A549 (cell line): ENCODE data around the gene SV2A. TPM values are rescaled to one million over a fixed set of nuclear protein-coding genes. Genes with fewer than 3 reads are reported as not detected.

Source experiments
- ATAC-seq, 2 experiments: fragments of 200-7000 bp in 1 of 2; fragments of >200 bp in 1 of 2; cut with Nextera tagmentation in 1 of 2; cut with Tn5 transposase in 1 of 2; 3 replicates each; pipeline versions ENCODE4 v1.8.0 to v1.9.1; 2018 to 2020; ENCODE audit warnings: mild to moderate bottlenecking in 1 of 2, moderate library complexity in 1 of 2
- CTCF ChIA-PET: fragments of 300-600 bp; sonication (Branson Sonifier 250); formaldehyde crosslinking; extraction: SDS; loops from one replicate; lab custom pipeline; 2021; ENCODE audit warnings: antibody characterized with exemption, inconsistent platforms; lab: Yijun Ruan, JAX
- POLR2A ChIA-PET: fragments of 350-600 bp; formaldehyde crosslinking; extraction: SDS; loops from one replicate; lab custom pipeline; 2021; ENCODE audit warnings: antibody characterized with exemption, inconsistent platforms; lab: Yijun Ruan, JAX
- DNase-seq, 2 experiments: peaks; one replicate each; pipeline versions ENCODE4 v3.0.0 to v3.0.0-alpha.2; 2011 to 2016; ENCODE audit warnings: low read depth in 1 of 2, low spot score in 1 of 2
- FAIRE-seq: peaks from 2 replicates; lab custom pipeline; 2011; peaks lifted over from hg19 to GRCh38; lab: Jason Lieb, UNC
- H3K27ac ChIP-seq, 2 experiments: fragments of >200 bp; sonication (Bioruptor Twin); formaldehyde crosslinking; 3 replicates each; pipeline ENCODE4 v1.5.1; 2016 to 2017
- H3K4me1 ChIP-seq: fragments of >200 bp; sonication (Bioruptor Twin); formaldehyde crosslinking; 3 replicates; pipeline ENCODE4 v1.6.1; 2016
- H3K4me2 ChIP-seq: fragments of >200 bp; sonication (Bioruptor Twin); formaldehyde crosslinking; 3 replicates; pipeline ENCODE4 v1.6.1; 2016
- H3K4me3 ChIP-seq: fragments of >200 bp; sonication (Bioruptor Twin); formaldehyde crosslinking; 3 replicates; pipeline ENCODE4 v1.5.1; 2016
- H3K9me3 ChIP-seq: fragments of >200 bp; sonication (Bioruptor Twin); formaldehyde crosslinking; 3 replicates; pipeline ENCODE4 v1.6.1; 2016
- ATOH8 ChIP-seq: fragments of 250-450 bp; sonication (Bioruptor Pico); IDR thresholded peaks from 2 replicates; pipeline ENCODE4 v1.5.0; 2020; ENCODE audit warnings: low read depth, mild to moderate bottlenecking, moderate library complexity
- ELK1 ChIP-seq: fragments of 150-350 bp; IDR thresholded peaks from 2 replicates; pipeline ENCODE4 v1.6.1; 2014; ENCODE audit warnings: low read depth, mild to moderate bottlenecking, low read length
- EP300 ChIP-seq, 2 experiments: fragments of >200 bp; sonication (Bioruptor Twin); formaldehyde crosslinking; IDR thresholded peaks; 2 replicates in 1 of 2; 3 replicates in 1 of 2; pipeline ENCODE4 v1.6.1; 2016 to 2017
- FOSB ChIP-seq: fragments of 250-450 bp; sonication (Bioruptor Pico); IDR thresholded peaks from 2 replicates; pipeline ENCODE4 v1.5.0; 2020; ENCODE audit warnings: mild to moderate bottlenecking, moderate library complexity
- GATA3 ChIP-seq: IDR thresholded peaks from 2 replicates; pipeline ENCODE4 v1.6.1; 2012; ENCODE audit warnings: borderline replicate concordance
- HES2 ChIP-seq: fragments of >200 bp; sonication (Bioruptor Twin); formaldehyde crosslinking; IDR thresholded peaks from 2 replicates; pipeline ENCODE4 v1.6.1; 2016
- HEYL ChIP-seq: fragments of 250-450 bp; sonication (Bioruptor Pico); IDR thresholded peaks from 2 replicates; pipeline ENCODE4 v1.8.0; 2021; ENCODE audit warnings: mild to moderate bottlenecking, moderate library complexity
- HOXB13 ChIP-seq: fragments of 250-450 bp; sonication (Bioruptor Pico); IDR thresholded peaks from 2 replicates; pipeline ENCODE4 v1.5.0; 2020; ENCODE audit warnings: low read depth, mild to moderate bottlenecking, moderate library complexity
- JUNB ChIP-seq: fragments of >200 bp; sonication (Bioruptor Twin); formaldehyde crosslinking; IDR thresholded peaks from 2 replicates; pipeline ENCODE4 v1.6.1; 2016
- KDM1A ChIP-seq: fragments of 200-600 bp; sonication (generic); IDR thresholded peaks from 2 replicates; pipeline ENCODE4 v1.6.1; 2016; ENCODE audit warnings: low read depth, mild to moderate bottlenecking
- KDM5A ChIP-seq: fragments of 200-600 bp; sonication (generic); IDR thresholded peaks from 2 replicates; pipeline ENCODE4 v1.6.1; 2016; ENCODE audit warnings: antibody characterized with exemption, mild to moderate bottlenecking
- MAZ ChIP-seq: fragments of 150-350 bp; IDR thresholded peaks from 2 replicates; pipeline ENCODE4 v1.6.1; 2014; ENCODE audit warnings: antibody characterized with exemption, low read depth, low read length, borderline replicate concordance
- NPAS2 ChIP-seq: fragments of 250-450 bp; sonication (Bioruptor Pico); IDR thresholded peaks from 2 replicates; pipeline ENCODE4 v1.8.0; 2022; ENCODE audit warnings: mild to moderate bottlenecking, moderate library complexity, borderline replicate concordance
- NR3C1 ChIP-seq: fragments of >200 bp; sonication (Bioruptor Twin); formaldehyde crosslinking; IDR thresholded peaks from 3 replicates; pipeline ENCODE4 v1.6.1; 2017
- RAD21 ChIP-seq, 2 experiments: fragments of >200 bp in 1 of 2; sonication (Bioruptor Twin) in 1 of 2; formaldehyde crosslinking in 1 of 2; IDR thresholded peaks in 1 of 2; conservative IDR thresholded peaks in 1 of 2; 2 replicates in 1 of 2; 3 replicates in 1 of 2; pipeline ENCODE4 v1.6.1; 2012 to 2018; ENCODE audit warnings: inconsistent platforms in 1 of 2
- RCOR1 ChIP-seq: fragments of 150-350 bp; IDR thresholded peaks from 2 replicates; pipeline ENCODE4 v1.6.1; 2014; ENCODE audit warnings: antibody characterized with exemption, low read length, low read depth
- REST ChIP-seq: fragments of 200-600 bp; sonication (generic); IDR thresholded peaks from 2 replicates; pipeline ENCODE4 v1.6.1; 2016; ENCODE audit warnings: antibody characterized with exemption, mild to moderate bottlenecking, moderate library complexity
- TFCP2L1 ChIP-seq: fragments of 250-450 bp; sonication (Bioruptor Pico); IDR thresholded peaks from 2 replicates; pipeline ENCODE4 v1.5.0; 2021; ENCODE audit warnings: mild to moderate bottlenecking
- TP53 ChIP-seq: fragments of 250-450 bp; sonication (Bioruptor Pico); IDR thresholded peaks from 2 replicates; pipeline ENCODE4 v1.5.0; 2021; ENCODE audit warnings: mild to moderate bottlenecking, moderate library complexity
- USF2 ChIP-seq: fragments of 450-650 bp; IDR thresholded peaks from 2 replicates; pipeline ENCODE4 v1.6.1; 2014; ENCODE audit warnings: antibody characterized with exemption
- WGBS: methylation state at CpG from one replicate; pipeline ENCODE4 v1.1.6; 2017; ENCODE audit errors: missing lambda C conversion rate; 5-methylcytosine and 5-hydroxymethylcytosine counted together
- polyA minus RNA-seq: library from RNA; depleted of rRNA, polyadenylated mRNA; stranded (reverse); fragments of >200 nt; gene quantifications from 2 replicates; pipeline ENCODE4 v1.2.3, GENCODE V29; 2011; rRNA and poly(A)+ RNA removed
- polyA plus RNA-seq, 4 experiments: library from polyadenylated mRNA; depleted of rRNA in 3 of 4; stranded (reverse); fragments of >200 nt; fragmentation: RNase III in 1 of 4; extraction: RNeasy Plus Mini Kit Qiagen cat#74134 plus additional on column Dnase treatment in 1 of 4; gene quantifications; 2 replicates in 3 of 4; 3 replicates in 1 of 4; pipeline ENCODE4 v1.2.3, GENCODE V29; 2011 to 2017

The SV2A gene
- polyA plus RNA-seq (2011; rRNA removed) (0.04 and 0.05 TPM in 2 replicates), polyA plus RNA-seq (2017; fragmentation: RNase III; extraction: RNeasy Plus Mini Kit Qiagen cat#74134 plus additional on column Dnase treatment) (0.07 to 0.13 TPM (median 0.08 TPM) in 3 replicates), polyA minus RNA-seq (0.10 and 0.17 TPM in 2 replicates)
- 0.12 TPM in 2 replicates for polyA plus RNA-seq (2012; cell fraction: cytosol; rRNA removed)
- polyA plus RNA-seq (2012; cell fraction: nucleus; rRNA removed), result 0.37 and 0.62 TPM in 2 replicates

GRCh38 chr1:149917571-149918144, at the start of gene SV2A:
SV2A (minus strand) TSS chr1:149917844; CDS start chr1:149913840, 4,004 bp downstream.
- ChIA-PET CTCF (no interaction called here), POLR2A (no interaction called here)
- FAIRE-seq, result no peak
- no peak for ATAC-seq
- TF ChIP-seq KDM1A, result no peak
- no peak for TF ChIP-seq HES2
- no peak for TF ChIP-seq TFCP2L1 (CRISPR knock-in tag)
- no peak for TF ChIP-seq HOXB13 (CRISPR knock-in tag)
- TF ChIP-seq GATA3, result no peak
- TF ChIP-seq HEYL (CRISPR knock-in tag), result no peak
- TF ChIP-seq RAD21 (conservative IDR thresholded peaks at IDR 0.05 in 1 of 2, IDR thresholded peaks at IDR 0.05 in 1 of 2), result no peak
- TF ChIP-seq KDM5A, result no peak
- TF ChIP-seq TP53 (CRISPR knock-in tag), result no peak
- no peak for TF ChIP-seq EP300 (IDR thresholded peaks at IDR 0.05)
- TF ChIP-seq NPAS2 (CRISPR knock-in tag), result no peak
- no peak for TF ChIP-seq NR3C1
- TF ChIP-seq REST, result no peak
- TF ChIP-seq RCOR1, result no peak
- no peak for TF ChIP-seq ELK1
- TF ChIP-seq ATOH8 (CRISPR knock-in tag), result no peak
- no peak for TF ChIP-seq USF2
- TF ChIP-seq FOSB (CRISPR knock-in tag), result no peak
- WGBS, result 55% methylated on average over 16 of the region's 24 CpGs
- Histone ChIP-seq H3K4me3 (no peak within 1 kb of the TSS), H3K27ac (no peak within 1 kb of the TSS), H3K4me2 (no peak within 1 kb of the TSS), H3K4me1 (no peaks in the 10 kb centered on the region), H3K9me3 (no peaks in the 10 kb centered on the region)
- DNase-seq, result no peak

- FAIRE-seq (no peak), DNase-seq (no peak), ATAC-seq (no peak)
- H3K4me2 ChIP-seq, result no peak overlapping the region
- no peaks in the 10 kb centered on the region for H3K4me1 ChIP-seq
- H3K27ac ChIP-seq, result no peak overlapping the region
- 87% methylated on average over 3 of the region's 3 CpGs for WGBS
- no peak for TF ChIP-seq FOSB (CRISPR knock-in tag)
- TF ChIP-seq JUNB, result no peak
- no peak for TF ChIP-seq MAZ
- no peak overlapping the region for H3K4me3 ChIP-seq
- ChIA-PET POLR2A (no interaction called here), CTCF (interaction anchor here (0.5 to 1.4 kb wide), 3 partner anchors 79 to 202 kb away, joined by 4 to 5 read pairs (median 4); no protein-coding TSS in a partner anchor)
- no peaks in the 10 kb centered on the region for H3K9me3 ChIP-seq
These were observed 49.4 kb upstream of the SV2A start for GRCh38 chr1:149967041-149967440.
